Measurements from ENCODE around the gene MMP14.

Gene MMP14

DNA sequence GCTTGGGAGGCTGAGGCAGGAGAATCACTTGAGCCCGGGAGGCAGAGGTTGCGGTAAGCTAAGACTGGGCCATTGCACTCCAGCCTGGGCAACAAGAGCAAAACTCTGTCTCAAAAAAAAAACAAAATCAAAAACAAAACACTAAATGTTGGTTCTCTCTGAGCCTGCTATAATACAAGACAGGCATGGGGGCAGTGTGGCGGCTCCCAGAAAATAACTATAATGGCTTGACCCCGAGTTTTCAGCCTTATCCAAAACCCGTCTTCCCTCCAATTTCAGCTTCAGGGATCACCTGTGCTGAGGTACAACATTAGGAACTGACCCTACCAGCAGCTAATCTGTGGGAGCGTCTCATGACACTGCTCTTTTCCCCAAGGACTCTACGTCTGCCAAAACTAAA, 22.0 kb upstream of the MMP14 start:
- DNase-seq (ENCODE audit: extremely low read depth, low read depth): no peak
- H3K4me3 ChIP-seq (replicated peaks; ENCODE audit: low read depth, low read length): no peak overlapping the region
- no peak for TF ChIP-seq CTCF (IDR thresholded peaks at IDR 0.05; ENCODE audit: low read depth, low read length, missing control alignments)

- no peak for TF ChIP-seq CTCF (IDR thresholded peaks at IDR 0.05; ENCODE audit: low read depth, low read length, missing control alignments)
- no peak for DNase-seq (ENCODE audit: extremely low read depth, low read depth)
- no peak within 1 kb of the TSS for H3K4me3 ChIP-seq (replicated peaks; ENCODE audit: low read depth, low read length)
Observed at GRCh38 chr14:22814941-22815713, 21.3 kb upstream of the MMP14 start, which contains the start of gene SLC7A7. SLC7A7 (minus strand) TSS chr14:22815435; CDS start chr14:22813398, 2,037 bp downstream.

DNA sequence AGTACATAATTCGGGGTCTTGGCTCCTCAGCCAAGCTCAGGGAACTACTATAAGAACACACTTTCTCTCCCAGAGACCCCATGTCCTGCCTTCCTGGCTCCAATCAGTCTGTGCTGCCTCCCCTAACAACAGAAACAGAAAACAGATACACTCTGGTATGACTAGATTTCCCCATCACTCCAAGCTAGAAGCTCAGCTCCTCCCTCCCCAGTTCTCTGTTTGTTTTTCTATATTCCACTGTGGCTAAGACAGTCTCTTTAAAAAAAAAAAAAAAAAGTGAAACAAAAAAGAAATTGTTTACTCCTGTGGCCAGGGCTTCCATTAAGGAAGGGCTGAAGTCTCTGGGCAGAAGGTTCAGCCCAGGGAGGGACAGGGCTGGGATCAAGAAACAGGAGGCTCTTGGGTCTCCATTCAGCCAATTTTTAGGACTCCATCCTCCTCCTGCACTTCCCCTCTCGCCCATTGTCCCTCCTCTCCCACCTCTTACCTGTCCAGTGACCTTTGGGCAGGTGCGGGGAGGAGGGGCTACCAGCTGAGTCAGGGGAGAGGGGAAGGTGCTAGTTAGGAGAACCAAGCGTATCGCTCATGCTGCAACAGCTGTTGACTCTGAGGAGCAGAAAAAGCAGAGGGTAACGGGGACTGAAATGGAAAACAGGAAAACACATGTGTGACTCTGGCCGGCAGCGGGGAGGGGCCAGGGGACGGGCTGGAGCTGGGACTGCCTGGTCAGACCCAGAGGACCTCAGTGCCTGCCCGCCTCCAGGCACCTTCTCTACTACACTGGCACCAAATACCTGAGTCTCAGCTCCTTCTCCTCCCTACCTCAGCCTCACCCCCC, 17.0 kb upstream of the MMP14 start:
- H3K4me3 ChIP-seq (replicated peaks; ENCODE audit: low read depth, low read length): peak overlapping the region; percentile 29
- no peak for DNase-seq (ENCODE audit: extremely low read depth, low read depth)

DNA sequence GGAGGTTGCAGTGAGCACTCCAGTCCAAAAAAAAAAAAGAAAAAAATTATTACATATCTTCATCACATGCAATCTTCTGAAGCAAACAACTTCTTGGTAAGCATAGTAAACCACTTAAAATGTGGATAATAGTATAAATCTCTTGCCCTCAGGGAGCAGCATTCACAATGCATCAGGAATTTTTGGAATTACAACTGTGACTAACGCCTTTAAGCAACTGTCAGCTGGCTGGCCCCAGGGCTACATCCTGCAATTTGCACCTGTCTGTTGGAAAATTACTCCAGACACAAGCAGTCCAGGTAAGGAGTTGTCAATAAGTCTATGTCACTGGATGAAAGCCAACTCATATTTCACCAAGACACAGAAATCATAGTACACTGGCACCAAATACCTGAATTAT, 15.7 kb upstream of the MMP14 start:
- H3K4me3 ChIP-seq (replicated peaks; ENCODE audit: low read depth, low read length): no peak overlapping the region
- no peak for TF ChIP-seq CTCF (IDR thresholded peaks at IDR 0.05; ENCODE audit: low read depth, low read length, missing control alignments)
- no peak for DNase-seq (ENCODE audit: extremely low read depth, low read depth)

More for the DNA sequence above, 17.0 kb upstream of the MMP14 start:
- no peak for TF ChIP-seq CTCF (IDR thresholded peaks at IDR 0.05; ENCODE audit: low read depth, low read length, missing control alignments)

DNA sequence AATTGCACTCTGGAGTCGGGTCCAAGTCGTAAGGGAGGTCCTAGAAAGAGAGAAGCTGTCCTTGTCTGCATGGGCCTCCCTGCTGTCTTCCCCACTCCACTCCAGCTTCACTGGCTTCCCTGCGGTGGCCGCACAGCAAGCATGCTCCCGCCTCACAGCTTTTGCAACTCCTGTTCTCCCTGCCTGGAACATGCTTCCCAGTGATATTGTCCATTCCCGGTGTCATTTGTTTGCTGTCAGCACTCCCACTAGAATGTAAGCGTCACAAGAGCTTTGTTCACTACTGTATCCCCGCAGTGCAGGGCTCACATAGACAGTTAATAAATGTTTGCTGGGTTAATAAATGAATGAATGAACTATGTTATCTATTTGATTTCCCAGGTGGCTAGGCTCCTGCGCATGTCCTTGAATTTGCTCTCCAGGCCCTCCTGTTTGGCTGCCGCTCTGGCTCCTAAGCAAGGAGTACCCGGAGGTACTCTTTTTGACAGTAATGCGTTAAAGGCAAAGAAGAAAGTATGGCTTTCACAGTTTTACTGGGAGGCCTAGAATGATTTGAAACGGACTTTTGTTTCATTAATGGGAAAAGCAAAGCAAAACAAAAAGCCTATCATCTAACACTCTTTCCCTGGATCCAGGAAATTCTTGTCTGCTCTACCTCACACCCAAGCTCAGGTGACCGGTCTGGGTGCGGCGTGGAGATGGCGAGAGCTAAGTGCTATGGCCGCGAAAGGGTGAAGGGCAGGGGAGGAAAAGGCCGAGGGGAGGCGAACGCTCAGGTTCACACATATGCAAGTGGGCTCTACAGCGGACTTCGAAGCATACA, 15.0 kb upstream of the MMP14 start:
- no peak for TF ChIP-seq CTCF (IDR thresholded peaks at IDR 0.05; ENCODE audit: low read depth, low read length, missing control alignments)
- no peak for DNase-seq (ENCODE audit: extremely low read depth, low read depth)
- no peak overlapping the region for H3K4me3 ChIP-seq (replicated peaks; ENCODE audit: low read depth, low read length)

- no peak for TF ChIP-seq CTCF (IDR thresholded peaks at IDR 0.05; ENCODE audit: low read depth, low read length, missing control alignments)
- H3K4me3 ChIP-seq (replicated peaks; ENCODE audit: low read depth, low read length): peak overlapping the region; percentile 22; the same call in 1 of the 2 replicates
Observed at GRCh38 chr14:22822016-22822570, 14.3 kb upstream of the MMP14 start.

More at GRCh38 chr14:22822016-22822570, 14.3 kb upstream of the MMP14 start:
- no peak for DNase-seq (ENCODE audit: extremely low read depth, low read depth)

Measured in HFF-Myc (cell line).